ENCODE data around the gene AFF3.

DNA sequence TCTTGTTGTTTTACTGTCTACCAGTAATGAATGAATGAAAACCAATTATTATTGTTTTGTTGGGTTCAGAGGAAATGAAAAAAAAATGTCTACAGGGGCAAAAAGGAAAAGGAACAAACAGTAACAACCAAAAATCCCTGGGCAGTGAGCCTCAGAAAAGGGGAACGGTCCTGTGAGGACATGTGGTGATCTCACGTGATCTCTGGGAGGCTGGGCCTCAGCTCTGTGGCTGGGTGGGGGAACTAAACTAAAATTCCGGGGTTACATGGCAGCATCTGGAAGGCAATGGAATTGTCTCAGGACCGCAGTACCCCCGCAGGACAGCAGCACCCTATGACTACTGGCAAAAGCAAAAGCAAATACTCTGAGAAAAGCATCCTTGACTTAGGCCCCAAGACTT lies 80.1 kb downstream of the AFF3 start:
- TF ChIP-seq CTCF (IDR thresholded peaks at IDR 0.05): no peak
- TF ChIP-seq POLR2A (IDR thresholded peaks at IDR 0.05): no peak
